NCI-H2196 treated with DMSO at 0.1 percent for 48 hours (cell line): Measurements from ENCODE around the gene MCM10.

Source experiments
- DNase-seq: peaks from one replicate; lab custom pipeline; 2025; ENCODE audit not compliant: unreplicated experiment; lab: John Stamatoyannopoulos, UW

The MCM10 gene

GRCh38 chr10:13163859-13164258, 2.5 kb downstream of the MCM10 start:
- DNase-seq = no peak

GRCh38 chr10:13165177-13165576, 3.8 kb downstream of the MCM10 start:
- no peak for DNase-seq

GRCh38 chr10:13167568-13167967, 6.2 kb downstream of the MCM10 start:
- DNase-seq = no peak

- no peak for DNase-seq
These were observed 7.4 kb downstream of the MCM10 start for GRCh38 chr10:13168781-13169180.

GRCh38 chr10:13173616-13174015, 12.3 kb downstream of the MCM10 start:
- no peak for DNase-seq

- no peak for DNase-seq
These were observed 19.4 kb downstream of the MCM10 start for GRCh38 chr10:13180788-13181187.

- no peak for DNase-seq
These were observed 21.1 kb downstream of the MCM10 start for GRCh38 chr10:13182424-13182823.

GRCh38 chr10:13183625-13184024, 22.3 kb downstream of the MCM10 start:
- no peak for DNase-seq

GRCh38 chr10:13184276-13184675, 22.9 kb downstream of the MCM10 start:
- no peak for DNase-seq

- peak; percentile 58 for DNase-seq
These were observed 23.6 kb downstream of the MCM10 start for GRCh38 chr10:13184730-13185514.

GRCh38 chr10:13187135-13187534, 25.8 kb downstream of the MCM10 start:
- no peak for DNase-seq

GRCh38 chr10:13188593-13188992, 27.2 kb downstream of the MCM10 start:
- no peak for DNase-seq

- no peak for DNase-seq
These were observed 28.6 kb downstream of the MCM10 start for GRCh38 chr10:13189961-13190360.

GRCh38 chr10:13190816-13191215, 29.5 kb downstream of the MCM10 start:
- no peak for DNase-seq

GRCh38 chr10:13191362-13191761, 30.0 kb downstream of the MCM10 start:
- no peak for DNase-seq

- no peak for DNase-seq
These were observed 32.3 kb downstream of the MCM10 start for GRCh38 chr10:13193637-13194036.

GRCh38 chr10:13195016-13195415, 33.7 kb downstream of the MCM10 start:
- no peak for DNase-seq

- DNase-seq = no peak
These were observed 39.8 kb downstream of the MCM10 start for GRCh38 chr10:13201132-13201531.

- no peak for DNase-seq
These were observed 44.7 kb downstream of the MCM10 start for GRCh38 chr10:13206091-13206490.

- DNase-seq = no peak
These were observed 45.4 kb downstream of the MCM10 start for GRCh38 chr10:13206546-13207443.

GRCh38 chr10:13213163-13213562, 51.8 kb downstream of the MCM10 start:
- no peak for DNase-seq

- no peak for DNase-seq
These were observed 57.5 kb downstream of the MCM10 start for GRCh38 chr10:13218878-13219277.
